Raji (cell line): ENCODE measurements around the gene BAIAP2L2.

Source experiments
- POLR2A ChIP-seq: IDR thresholded peaks from 2 replicates; pipeline ENCODE4 v1.6.1; 2011; ENCODE audit warnings: low read depth, low read length, control low read depth; ENCODE audit not compliant: insufficient read depth

Gene BAIAP2L2

GRCh38 chr22:38097557-38098409 is 12.7 kb downstream of the BAIAP2L2 start:
- TF ChIP-seq POLR2A, result no peak

GRCh38 chr22:38097058-38097457 is 13.4 kb downstream of the BAIAP2L2 start:
- TF ChIP-seq POLR2A, result no peak

GRCh38 chr22:38089474-38089851 is 21.0 kb downstream of the BAIAP2L2 start:
- no peak for TF ChIP-seq POLR2A

- no peak for TF ChIP-seq POLR2A
These were observed 21.6 kb downstream of the BAIAP2L2 start for GRCh38 chr22:38088629-38089473.

- no peak for TF ChIP-seq POLR2A
These were observed 22.6 kb downstream of the BAIAP2L2 start for GRCh38 chr22:38087855-38088254.

GRCh38 chr22:38086942-38087341 is 23.5 kb downstream of the BAIAP2L2 start:
- TF ChIP-seq POLR2A, result no peak

- no peak for TF ChIP-seq POLR2A
These were observed 24.3 kb downstream of the BAIAP2L2 start for GRCh38 chr22:38086001-38086845.

GRCh38 chr22:38085501-38085900 is 25.0 kb downstream of the BAIAP2L2 start:
- no peak for TF ChIP-seq POLR2A

- no peak for TF ChIP-seq POLR2A
These were observed 25.4 kb downstream of the BAIAP2L2 start for GRCh38 chr22:38085056-38085455.

GRCh38 chr22:38083931-38084631 is 26.4 kb downstream of the BAIAP2L2 start, which contains the start of gene SLC16A8:
SLC16A8 (minus strand) TSS chr22:38084184; CDS start chr22:38082873, 1,311 bp downstream.
- no peak for TF ChIP-seq POLR2A

GRCh38 chr22:38082986-38083710 is 27.3 kb downstream of the BAIAP2L2 start:
- TF ChIP-seq POLR2A, result no peak

- TF ChIP-seq POLR2A, result no peak
These were observed 28.3 kb downstream of the BAIAP2L2 start for GRCh38 chr22:38081941-38082828.

- TF ChIP-seq POLR2A, result no peak
These were observed 28.9 kb downstream of the BAIAP2L2 start for GRCh38 chr22:38081636-38081940.
